Peyer's patch (tissue), 4 donors: Measurements from ENCODE around the gene TMEM63B.

Source experiments
- CTCF ChIP-seq, 6 experiments: fragments of 450-650 bp in 4 of 6; fragments of 200-600 bp in 2 of 6; sonication (generic) in 1 of 6; IDR thresholded peaks; one replicate each; pipeline ENCODE4 v1.5.1; 2017 to 2019; ENCODE audit warnings: antibody characterized with exemption in 6 of 6, mild to moderate bottlenecking in 3 of 6, moderate library complexity in 1 of 6
- POLR2A ChIP-seq, 2 donors: fragments of 450-650 bp; IDR thresholded peaks; one replicate each; pipeline ENCODE4 v1.5.1; 2017; ENCODE audit warnings: antibody characterized with exemption in 2 of 2, mild to moderate bottlenecking in 2 of 2, moderate library complexity in 2 of 2

- TF ChIP-seq CTCF (IDR thresholded peaks at IDR 0.05) (no peak), POLR2A (IDR thresholded peaks at IDR 0.05) (no peak)
Measured at GRCh38 chr6:44152109-44152461, 24.7 kb downstream of the TMEM63B start.
